H1 (cell line): ENCODE measurements around the gene HELZ2. TPM values are rescaled to one million over a fixed set of nuclear protein-coding genes. Genes with fewer than 3 reads are reported as not detected.

ENCODE experiments used
- CTCF ChIA-PET: fragments of 300-600 bp; sonication (Branson Sonifier 250); formaldehyde crosslinking; loops from one replicate; lab custom pipeline; 2021; ENCODE audit not compliant: partially characterized antibody; lab: Charles Lee
- POLR2A ChIA-PET: fragments of 300-600 bp; sonication (Branson Sonifier 250); formaldehyde crosslinking; loops from one replicate; lab custom pipeline; 2021; ENCODE audit warnings: inconsistent platforms; ENCODE audit not compliant: partially characterized antibody; lab: Charles Lee
- DNase-seq, 2 experiments: peaks; one replicate each; pipeline versions ENCODE4 v3.0.0 to v3.0.0-alpha.2; 2010 to 2022; ENCODE audit warnings: low spot score in 2 of 2, low read depth in 1 of 2, mixed read lengths in 1 of 2
- FAIRE-seq: peaks from 2 replicates; lab custom pipeline; 2011; peaks lifted over from hg19 to GRCh38; lab: Jason Lieb, UNC
- H2AFZ ChIP-seq: 2 replicates; pipeline ENCODE4 v1.8.1; 2012; ENCODE audit warnings: low read length, inconsistent platforms
- H2AK5ac ChIP-seq: 2 replicates; pipeline ENCODE4 v1.6.1; 2013; ENCODE audit warnings: low read depth, low read length
- H2BK120ac ChIP-seq: replicated peaks from 2 replicates; pipeline ENCODE3; 2013; ENCODE audit warnings: low read depth, low read length, inconsistent platforms
- H2BK12ac ChIP-seq: 2 replicates; pipeline ENCODE4 v1.6.1; 2013; ENCODE audit warnings: low read depth, low read length
- H2BK15ac ChIP-seq: 2 replicates; pipeline ENCODE4 v1.6.1; 2013; ENCODE audit warnings: low read length
- H2BK20ac ChIP-seq: 2 replicates; pipeline ENCODE4 v1.6.1; 2013; ENCODE audit warnings: low read length
- H2BK5ac ChIP-seq: 2 replicates; pipeline ENCODE4 v1.6.1; 2013; ENCODE audit warnings: low read depth, low read length
- H3K14ac ChIP-seq: 2 replicates; pipeline ENCODE4 v1.6.1; 2013; ENCODE audit warnings: inconsistent platforms; ENCODE audit not compliant: insufficient read length
- H3K18ac ChIP-seq: 2 replicates; pipeline ENCODE4 v1.6.1; 2013; ENCODE audit warnings: low read length; ENCODE audit errors: extremely low read depth
- H3K23ac ChIP-seq: 2 replicates; pipeline ENCODE4 v1.6.1; 2013; ENCODE audit warnings: inconsistent platforms; ENCODE audit not compliant: insufficient read length
- H3K23me2 ChIP-seq: 2 replicates; pipeline ENCODE4 v1.6.1; 2013; ENCODE audit warnings: low read depth, low read length
- H3K27ac ChIP-seq: 2 replicates; pipeline ENCODE4 v1.6.1; 2011; ENCODE audit warnings: low read depth, low read length, inconsistent platforms
- H3K27me3 ChIP-seq, 4 experiments: replicated peaks in 1 of 4; 1 replicate in 1 of 4; 2 replicates in 3 of 4; pipeline versions ENCODE4 v1.6.1 to v1.8.1; 2011 to 2013; ENCODE audit warnings: low read length in 3 of 4, mild to moderate bottlenecking in 3 of 4, inconsistent platforms in 2 of 4, mixed read lengths in 2 of 4, moderate library complexity in 1 of 4; ENCODE audit not compliant: control insufficient read depth in 3 of 4, insufficient read depth in 3 of 4; ENCODE audit errors: extremely low read depth in 1 of 4
- H3K36me3 ChIP-seq, 4 experiments: 2 replicates each; pipeline versions ENCODE4 v1.6.1 to v1.8.1; 2011 to 2013; ENCODE audit warnings: mild to moderate bottlenecking in 4 of 4, low read length in 3 of 4, moderate library complexity in 2 of 4, control low read depth in 1 of 4, inconsistent platforms in 1 of 4; ENCODE audit not compliant: insufficient read depth in 4 of 4, control insufficient read depth in 2 of 4
- H3K4ac ChIP-seq: replicated peaks from 2 replicates; pipeline ENCODE3; 2013; ENCODE audit warnings: low read length, low read depth, mixed read lengths, inconsistent platforms; ENCODE audit not compliant: insufficient read length
- H3K4me1 ChIP-seq, 4 experiments: replicated peaks in 1 of 4; 1 replicate in 1 of 4; 2 replicates in 3 of 4; pipeline versions ENCODE4 v1.6.1 to v1.8.1; 2011 to 2013; ENCODE audit warnings: low read length in 3 of 4, inconsistent platforms in 2 of 4, mixed read lengths in 1 of 4; ENCODE audit not compliant: insufficient read depth in 4 of 4, control insufficient read depth in 3 of 4
- H3K4me2 ChIP-seq, 2 experiments: 2 replicates each; pipeline versions ENCODE4 v1.6.1 to v1.8.1; 2011 to 2013; ENCODE audit warnings: low read depth in 2 of 2, low read length in 2 of 2, control low read depth in 1 of 2, inconsistent platforms in 1 of 2, mild to moderate bottlenecking in 1 of 2; ENCODE audit not compliant: insufficient read depth in 1 of 2
- H3K4me3 ChIP-seq, 4 experiments: fragments of 200-600, 300-600 bp in 1 of 4; sonication (generic), shearing (Covaris generic), sonication (Bioruptor Twin) in 1 of 4; 2 replicates each; pipeline versions ENCODE4 v1.5.1 to v1.8.1; 2011 to 2016; ENCODE audit warnings: low read length in 4 of 4, low read depth in 3 of 4, control low read depth in 2 of 4, inconsistent platforms in 2 of 4, mild to moderate bottlenecking in 2 of 4, mixed read lengths in 1 of 4, moderate library complexity in 1 of 4; ENCODE audit not compliant: insufficient read depth in 2 of 4; ENCODE audit errors: extremely low read depth in 1 of 4
- H3K56ac ChIP-seq: replicated peaks from 2 replicates; pipeline ENCODE3; 2013; ENCODE audit warnings: low read depth, mild to moderate bottlenecking, mixed read lengths, low read length, inconsistent platforms; ENCODE audit not compliant: insufficient read length
- H3K79me1 ChIP-seq: 2 replicates; pipeline ENCODE4 v1.6.1; 2013; ENCODE audit warnings: low read depth, low read length, control low read depth
- H3K79me2 ChIP-seq, 2 experiments: 2 replicates each; pipeline versions ENCODE4 v1.6.1 to v1.8.1; 2012 to 2013; ENCODE audit warnings: low read length in 2 of 2, mild to moderate bottlenecking in 2 of 2, inconsistent platforms in 1 of 2; ENCODE audit not compliant: insufficient read depth in 2 of 2, control insufficient read depth in 1 of 2
- H3K9ac ChIP-seq, 4 experiments: replicated peaks in 1 of 4; 1 replicate in 1 of 4; 2 replicates in 3 of 4; pipeline versions ENCODE4 v1.6.1 to v1.8.1; 2011 to 2013; ENCODE audit warnings: low read depth in 3 of 4, low read length in 3 of 4, control low read depth in 2 of 4, mild to moderate bottlenecking in 2 of 4, moderate library complexity in 2 of 4, inconsistent platforms in 1 of 4; ENCODE audit errors: extremely low read depth in 1 of 4
- H3K9me3 ChIP-seq, 2 experiments: 2 replicates each; pipeline versions ENCODE4 v1.6.1 to v1.8.1; 2012 to 2013; ENCODE audit warnings: mild to moderate bottlenecking in 2 of 2, moderate library complexity in 2 of 2, control low read depth in 1 of 2, inconsistent platforms in 1 of 2, low read depth in 1 of 2, low read length in 1 of 2, mixed read lengths in 1 of 2; ENCODE audit not compliant: insufficient read depth in 2 of 2
- H4K20me1 ChIP-seq, 2 experiments: replicated peaks in 1 of 2; 2 replicates each; pipeline versions ENCODE3 to v1.8.1; 2011 to 2013; ENCODE audit warnings: inconsistent platforms in 2 of 2, low read length in 2 of 2, mild to moderate bottlenecking in 1 of 2; ENCODE audit not compliant: insufficient read depth in 2 of 2, control insufficient read depth in 1 of 2
- H4K5ac ChIP-seq: 2 replicates; pipeline ENCODE4 v1.6.1; 2013; ENCODE audit warnings: low read length, low read depth, mixed read lengths, inconsistent platforms; ENCODE audit not compliant: insufficient read length
- H4K8ac ChIP-seq: 2 replicates; pipeline ENCODE4 v1.8.0; 2013; ENCODE audit warnings: mild to moderate bottlenecking, moderate library complexity, low read length, inconsistent platforms; ENCODE audit not compliant: insufficient read depth; ENCODE audit errors: extremely low read depth
- H4K91ac ChIP-seq: replicated peaks from 2 replicates; pipeline ENCODE3; 2013; ENCODE audit warnings: low read length, mixed read lengths, inconsistent platforms; ENCODE audit not compliant: insufficient read length
- CBX8 ChIP-seq: fragments of 300-800, 300-1000 bp; sonication (generic); IDR thresholded peaks from 2 replicates; pipeline ENCODE4 v1.7.1; 2016; ENCODE audit warnings: low read depth, low read length, borderline replicate concordance
- CHD2 ChIP-seq: IDR thresholded peaks from 2 replicates; pipeline ENCODE4 v1.6.1; 2012; ENCODE audit warnings: low read length, improper control_type of control experiment
- EP300 ChIP-seq, 2 experiments: IDR thresholded peaks; 1 replicate in 1 of 2; 2 replicates in 1 of 2; pipeline ENCODE4 v1.6.1; 2011 to 2012; ENCODE audit warnings: low read depth in 2 of 2, low read length in 2 of 2, mild to moderate bottlenecking in 2 of 2, borderline replicate concordance in 1 of 2, inconsistent platforms in 1 of 2, moderate library complexity in 1 of 2
- KDM4A ChIP-seq: IDR thresholded peaks from one replicate; pipeline ENCODE4 v1.7.1; 2012; ENCODE audit warnings: low read depth, mild to moderate bottlenecking, moderate library complexity, low read length, inconsistent platforms; ENCODE audit not compliant: severe bottlenecking
- POLR2AphosphoS5 ChIP-seq: IDR thresholded peaks from 2 replicates; pipeline ENCODE4 v1.6.1; 2011; ENCODE audit warnings: low read depth, low read length
- RNF2 ChIP-seq: fragments of 200-900, 300-1000 bp; sonication (generic); IDR thresholded peaks from 2 replicates; pipeline ENCODE4 v1.7.1; 2016; ENCODE audit warnings: borderline replicate concordance, low read depth, mild to moderate bottlenecking, antibody characterized with exemption, low read length; ENCODE audit not compliant: poor library complexity, severe bottlenecking; ENCODE audit errors: missing control alignments
- SIRT6 ChIP-seq: IDR thresholded peaks from one replicate; pipeline ENCODE4 v1.7.1; 2012; ENCODE audit warnings: low read length, inconsistent platforms
- SIX5 ChIP-seq: IDR thresholded peaks from 2 replicates; pipeline ENCODE4 v1.6.1; 2011; ENCODE audit warnings: mild to moderate bottlenecking, low read depth, low read length
- SP1 ChIP-seq: IDR thresholded peaks from 2 replicates; pipeline ENCODE4 v1.6.1; 2011; ENCODE audit warnings: low read depth, low read length
- YY1 ChIP-seq: IDR thresholded peaks from 2 replicates; pipeline ENCODE4 v1.6.1; 2011; ENCODE audit warnings: low read depth, mild to moderate bottlenecking, low read length
- WGBS, 2 experiments: shearing (Covaris generic) in 1 of 2; methylation state at CpG; one replicate each; pipeline versions ENCODE4 v1.1.6 to v1.1.7; 2013 to 2015; ENCODE audit warnings: low lambda C conversion rate in 2 of 2, mixed read lengths in 2 of 2, inconsistent platforms in 1 of 2, low coverage in 1 of 2, missing lambda C conversion rate in 1 of 2; ENCODE audit not compliant: insufficient replicate concordance in 2 of 2, insufficient coverage in 1 of 2, insufficient read length in 1 of 2; ENCODE audit errors: extremely low coverage in 1 of 2, missing lambda C conversion rate in 1 of 2; 5-methylcytosine and 5-hydroxymethylcytosine counted together
- polyA plus RNA-seq, 7 experiments: library from polyadenylated mRNA; depleted of rRNA in 3 of 7; stranded (reverse) in 5 of 7; unstranded in 2 of 7; fragments of >200 nt in 5 of 7; fragments of 200-250 nt in 2 of 7; gene quantifications; 1 replicate in 5 of 7; 2 replicates in 1 of 7; 4 replicates in 1 of 7; pipeline versions ENCODE4 v1.2.1 to v1.2.3, GENCODE V29; 2011 to 2013; ENCODE audit warnings: missing spikeins in 2 of 7, mixed read lengths in 2 of 7
- total RNA-seq: library from RNA; stranded (reverse); fragmentation: NEBNext Ultra II Directional; extraction: Animal tissue kit (Norgen Biotek cat#: 25700); gene quantifications from 2 replicates; pipeline ENCODE4 v1.2.1, GENCODE V29; 2021
- TF ChIP-seq, protein P1 (sequence below): IDR thresholded peaks from 2 replicates; pipeline ENCODE4 v1.6.1; 2012; ENCODE audit warnings: inconsistent platforms
- TF ChIP-seq, protein P2 (sequence below): IDR thresholded peaks from 2 replicates; pipeline ENCODE4 v1.6.1; 2011; ENCODE audit warnings: low read depth, mild to moderate bottlenecking, low read length; ENCODE audit not compliant: insufficient read depth

Gene HELZ2
- total and polyA plus RNA-seq, 2 of the 8 experiments (the other 6 are each of a cell fraction or from before 2014, with no cell fraction given) = 7.9 to 17.5 TPM

DNA sequence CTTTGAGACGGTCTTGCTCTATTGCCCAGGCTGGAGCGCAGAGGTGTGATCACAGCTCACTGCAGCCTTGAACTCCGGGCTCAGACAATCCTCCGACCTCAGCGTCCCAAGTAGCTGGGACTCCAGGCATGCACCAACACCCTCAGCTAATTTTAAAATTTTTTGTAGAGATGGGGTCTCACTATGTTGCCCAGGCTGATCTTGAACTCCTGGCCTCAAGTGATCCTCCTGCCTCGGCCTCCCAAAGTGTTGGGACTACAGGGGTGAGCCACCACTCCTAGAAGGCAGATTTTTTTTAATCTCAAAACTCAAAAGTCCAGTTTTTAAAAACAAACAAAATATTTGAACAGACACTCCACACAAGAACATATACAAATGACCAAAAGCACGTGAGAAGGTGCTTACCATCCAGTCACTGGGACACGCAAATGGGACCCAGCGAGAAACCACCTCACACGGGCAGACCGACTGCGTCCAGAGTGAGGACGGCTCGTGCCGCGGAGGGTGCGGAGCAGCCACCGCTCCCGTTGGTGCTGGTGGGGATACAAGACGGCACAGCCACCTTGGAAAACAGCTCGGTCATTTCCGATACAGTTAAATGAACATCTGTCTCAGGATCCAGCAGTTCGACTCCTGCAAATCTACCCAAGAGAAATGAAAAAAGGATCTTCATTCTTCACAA lies 8.5 kb upstream of the HELZ2 start:
- Histone ChIP-seq H2AK5ac (no peak overlapping the region), H2BK120ac (no peak overlapping the region), H3K4me3 (no peak overlapping the region), H3K79me2 (no peaks in the 10 kb centered on the region), H3K36me3 (no peaks in the 10 kb centered on the region), H3K56ac (no peak overlapping the region), H3K4me1 (no peaks in the 10 kb centered on the region; a peak in 2 of 7 replicates), H4K20me1 (no peaks in the 10 kb centered on the region), H2BK15ac (no peak overlapping the region), H4K5ac (no peak overlapping the region), H3K14ac (no peak overlapping the region), H3K4ac (no peak overlapping the region), H2AFZ (no peak overlapping the region), H3K9ac (no peak overlapping the region), H3K79me1 (no peaks in the 10 kb centered on the region), H3K27me3 (no peaks in the 10 kb centered on the region), H4K8ac (no peak overlapping the region), H2BK5ac (no peak overlapping the region), H3K27ac (no peak overlapping the region), H4K91ac (no peak overlapping the region), H3K4me2 (no peak overlapping the region), H3K23me2 (no peaks in the 10 kb centered on the region), H2BK12ac (no peak overlapping the region), H3K23ac (no peak overlapping the region), H2BK20ac (no peak overlapping the region), H3K9me3 (no peaks in the 10 kb centered on the region), H3K18ac (no peak overlapping the region)
- WGBS, 2 experiments = 93% methylated on average over 23 of the region's 23 CpGs; no CpG with 5 or more reads in 1 of the 2 experiments
- POLR2A ChIA-PET = interaction anchor here (2.0 kb wide), 1 partner anchor 116 kb away, joined by 7 read pairs; no protein-coding TSS in a partner anchor
- CTCF ChIA-PET = interaction anchor here (0.9 to 3.2 kb wide), 6 partner anchors 10 to 391 kb away, joined by 3 to 19 read pairs (median 4); partner anchors contain the start of gene PTK6
- FAIRE-seq = no peak
- no peak for DNase-seq
- TF ChIP-seq SIRT6 (no peak), YY1 (no peak), CBX8 (no peak), KDM4A (no peak), POLR2AphosphoS5 (no peak), SIX5 (no peak), SP1 (no peak), RNF2 (no peak), CHD2 (no peak), EP300 (IDR thresholded peaks at IDR 0.05; ENCODE audit: borderline replicate concordance in 1 of 2, low read depth in 2 of 2, low read length in 2 of 2) (no peak)
- TF ChIP-seq, protein P1, sequence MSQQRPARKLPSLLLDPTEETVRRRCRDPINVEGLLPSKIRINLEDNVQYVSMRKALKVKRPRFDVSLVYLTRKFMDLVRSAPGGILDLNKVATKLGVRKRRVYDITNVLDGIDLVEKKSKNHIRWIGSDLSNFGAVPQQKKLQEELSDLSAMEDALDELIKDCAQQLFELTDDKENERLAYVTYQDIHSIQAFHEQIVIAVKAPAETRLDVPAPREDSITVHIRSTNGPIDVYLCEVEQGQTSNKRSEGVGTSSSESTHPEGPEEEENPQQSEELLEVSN = no peak
- TF ChIP-seq, protein P2, sequence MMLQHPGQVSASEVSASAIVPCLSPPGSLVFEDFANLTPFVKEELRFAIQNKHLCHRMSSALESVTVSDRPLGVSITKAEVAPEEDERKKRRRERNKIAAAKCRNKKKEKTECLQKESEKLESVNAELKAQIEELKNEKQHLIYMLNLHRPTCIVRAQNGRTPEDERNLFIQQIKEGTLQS = no peak
